ENCODE data around the gene RANGAP1.

GRCh38 chr22:41274856-41275255 lies 11.1 kb downstream of the RANGAP1 start:
- TF ChIP-seq POLR2A (IDR thresholded peaks at IDR 0.05) (no peak), CTCF (IDR thresholded peaks at IDR 0.05) (no peak)
